ENCODE results near the gene DHX34. TPM values are rescaled to one million over a fixed set of nuclear protein-coding genes. Genes with fewer than 3 reads are reported as not detected.

Gene DHX34
- total and polyA plus RNA-seq, 4 donors = 3.1 to 11.6 (median 6.1) TPM

DNA sequence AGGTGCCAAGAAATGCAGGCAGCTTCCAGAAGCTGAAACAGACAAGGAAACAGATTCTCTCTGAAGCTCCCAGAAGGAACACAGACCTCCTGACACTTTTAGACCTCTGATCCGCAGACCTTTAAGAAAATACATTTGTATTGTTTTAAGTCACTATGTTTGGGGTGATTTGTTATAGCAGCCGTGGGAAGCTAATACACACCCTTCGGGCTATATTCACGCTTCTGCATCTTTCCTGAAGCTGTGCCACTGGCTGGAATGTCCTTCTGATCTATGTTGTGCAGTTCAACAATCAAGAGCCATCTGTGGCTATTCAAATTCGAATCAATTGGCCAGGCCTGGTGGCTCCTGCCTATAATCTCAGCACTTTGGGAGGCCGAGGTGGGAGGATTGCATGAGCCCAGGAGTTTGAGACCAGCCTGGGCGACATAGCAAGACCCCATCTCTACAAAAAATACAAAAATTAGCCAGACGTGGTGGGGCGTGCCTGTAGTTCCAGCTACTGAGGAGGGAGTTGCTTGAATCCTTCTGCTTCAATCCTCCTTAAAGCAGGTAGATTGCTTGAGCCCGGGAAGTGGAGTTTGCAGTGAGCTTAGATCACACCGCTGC is 5.8 kb upstream of the DHX34 start:
- 92% methylated on average over 11 of the region's 11 CpGs for WGBS

DNA sequence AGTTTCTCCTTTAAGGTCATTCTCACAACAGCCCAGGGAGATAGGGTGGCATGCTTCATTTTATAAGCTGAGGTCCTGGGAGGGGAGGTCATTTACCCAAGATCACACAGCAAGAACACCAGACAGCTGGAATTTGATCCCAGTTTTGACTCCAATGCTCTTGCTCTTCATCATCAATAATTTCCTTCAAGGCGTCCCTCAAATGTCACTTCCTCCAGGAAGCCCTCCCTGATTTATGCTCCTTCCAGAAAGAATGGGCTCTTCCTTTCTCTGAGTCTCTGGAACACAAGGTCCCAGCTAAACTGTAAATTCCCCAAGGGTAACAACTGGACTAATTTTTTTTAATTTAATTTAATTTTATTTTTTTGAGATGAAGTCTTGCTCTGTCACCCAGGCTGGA is 4.7 kb upstream of the DHX34 start:
- no peaks in the 10 kb centered on the region for H3K36me3 ChIP-seq (ENCODE audit: control insufficient read depth in 4 of 4, insufficient read depth in 3 of 4, low read depth in 1 of 4, low read length in 3 of 4)
- no peak overlapping the region for H3K9ac ChIP-seq (ENCODE audit: low read depth in 1 of 2, low read length in 2 of 2)
- DNase-seq (ENCODE audit: low spot score) = no peak
- 79% methylated on average over 1 of the region's 1 CpG for WGBS
- H3K4me3 ChIP-seq (ENCODE audit: low read depth in 1 of 3, low read length in 3 of 3) = no peak overlapping the region
- no peaks in the 10 kb centered on the region for H3K27me3 ChIP-seq (ENCODE audit: control insufficient read depth in 4 of 4, insufficient read depth in 4 of 4, low read length in 3 of 4)
- no peak overlapping the region for H3K27ac ChIP-seq (ENCODE audit: low read depth in 1 of 2, low read length in 2 of 2)
- peaks cover 0 to 2% (median under 1%) of the 10 kb centered on the region in 4 donors for H3K4me1 ChIP-seq (ENCODE audit: control insufficient read depth in 4 of 4, insufficient read depth in 4 of 4, low read length in 3 of 4)
- no peaks in the 10 kb centered on the region for H3K9me3 ChIP-seq (ENCODE audit: control insufficient read depth in 4 of 4, low read length in 3 of 4)
- TF ChIP-seq HNF4A (conservative IDR thresholded peaks at IDR 0.05) (no peak), RAD21 (IDR thresholded peaks at IDR 0.05) (no peak), SP1 (IDR thresholded peaks at IDR 0.05) (no peak), TAF1 (conservative IDR thresholded peaks at IDR 0.05) (no peak)
- TF ChIP-seq, protein P1, sequence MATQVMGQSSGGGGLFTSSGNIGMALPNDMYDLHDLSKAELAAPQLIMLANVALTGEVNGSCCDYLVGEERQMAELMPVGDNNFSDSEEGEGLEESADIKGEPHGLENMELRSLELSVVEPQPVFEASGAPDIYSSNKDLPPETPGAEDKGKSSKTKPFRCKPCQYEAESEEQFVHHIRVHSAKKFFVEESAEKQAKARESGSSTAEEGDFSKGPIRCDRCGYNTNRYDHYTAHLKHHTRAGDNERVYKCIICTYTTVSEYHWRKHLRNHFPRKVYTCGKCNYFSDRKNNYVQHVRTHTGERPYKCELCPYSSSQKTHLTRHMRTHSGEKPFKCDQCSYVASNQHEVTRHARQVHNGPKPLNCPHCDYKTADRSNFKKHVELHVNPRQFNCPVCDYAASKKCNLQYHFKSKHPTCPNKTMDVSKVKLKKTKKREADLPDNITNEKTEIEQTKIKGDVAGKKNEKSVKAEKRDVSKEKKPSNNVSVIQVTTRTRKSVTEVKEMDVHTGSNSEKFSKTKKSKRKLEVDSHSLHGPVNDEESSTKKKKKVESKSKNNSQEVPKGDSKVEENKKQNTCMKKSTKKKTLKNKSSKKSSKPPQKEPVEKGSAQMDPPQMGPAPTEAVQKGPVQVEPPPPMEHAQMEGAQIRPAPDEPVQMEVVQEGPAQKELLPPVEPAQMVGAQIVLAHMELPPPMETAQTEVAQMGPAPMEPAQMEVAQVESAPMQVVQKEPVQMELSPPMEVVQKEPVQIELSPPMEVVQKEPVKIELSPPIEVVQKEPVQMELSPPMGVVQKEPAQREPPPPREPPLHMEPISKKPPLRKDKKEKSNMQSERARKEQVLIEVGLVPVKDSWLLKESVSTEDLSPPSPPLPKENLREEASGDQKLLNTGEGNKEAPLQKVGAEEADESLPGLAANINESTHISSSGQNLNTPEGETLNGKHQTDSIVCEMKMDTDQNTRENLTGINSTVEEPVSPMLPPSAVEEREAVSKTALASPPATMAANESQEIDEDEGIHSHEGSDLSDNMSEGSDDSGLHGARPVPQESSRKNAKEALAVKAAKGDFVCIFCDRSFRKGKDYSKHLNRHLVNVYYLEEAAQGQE (IDR thresholded peaks at IDR 0.05) = no peak
- TF ChIP-seq, protein P2, sequence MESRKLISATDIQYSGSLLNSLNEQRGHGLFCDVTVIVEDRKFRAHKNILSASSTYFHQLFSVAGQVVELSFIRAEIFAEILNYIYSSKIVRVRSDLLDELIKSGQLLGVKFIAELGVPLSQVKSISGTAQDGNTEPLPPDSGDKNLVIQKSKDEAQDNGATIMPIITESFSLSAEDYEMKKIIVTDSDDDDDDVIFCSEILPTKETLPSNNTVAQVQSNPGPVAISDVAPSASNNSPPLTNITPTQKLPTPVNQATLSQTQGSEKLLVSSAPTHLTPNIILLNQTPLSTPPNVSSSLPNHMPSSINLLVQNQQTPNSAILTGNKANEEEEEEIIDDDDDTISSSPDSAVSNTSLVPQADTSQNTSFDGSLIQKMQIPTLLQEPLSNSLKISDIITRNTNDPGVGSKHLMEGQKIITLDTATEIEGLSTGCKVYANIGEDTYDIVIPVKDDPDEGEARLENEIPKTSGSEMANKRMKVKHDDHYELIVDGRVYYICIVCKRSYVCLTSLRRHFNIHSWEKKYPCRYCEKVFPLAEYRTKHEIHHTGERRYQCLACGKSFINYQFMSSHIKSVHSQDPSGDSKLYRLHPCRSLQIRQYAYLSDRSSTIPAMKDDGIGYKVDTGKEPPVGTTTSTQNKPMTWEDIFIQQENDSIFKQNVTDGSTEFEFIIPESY (IDR thresholded peaks at IDR 0.05) = no peak

More for the DNA sequence above, 5.8 kb upstream of the DHX34 start:
- H3K36me3 ChIP-seq (ENCODE audit: control insufficient read depth in 4 of 4, insufficient read depth in 3 of 4, low read depth in 1 of 4, low read length in 3 of 4) = no peaks in the 10 kb centered on the region
- no peak for DNase-seq (ENCODE audit: low spot score)
- no peaks in the 10 kb centered on the region for H3K27me3 ChIP-seq (ENCODE audit: control insufficient read depth in 4 of 4, insufficient read depth in 4 of 4, low read length in 3 of 4)
- H3K27ac ChIP-seq (ENCODE audit: low read depth in 1 of 2, low read length in 2 of 2) = no peak overlapping the region
- no peaks in the 10 kb centered on the region for H3K9me3 ChIP-seq (ENCODE audit: control insufficient read depth in 4 of 4, low read length in 3 of 4)
- TF ChIP-seq GABPA (IDR thresholded peaks at IDR 0.05 in 1 of 2, conservative IDR thresholded peaks at IDR 0.05 in 1 of 2) = no peak
- no peak for TF ChIP-seq JUND (IDR thresholded peaks at IDR 0.05)
- TF ChIP-seq HNF4A (conservative IDR thresholded peaks at IDR 0.05) = no peak
- TF ChIP-seq, protein P3, sequence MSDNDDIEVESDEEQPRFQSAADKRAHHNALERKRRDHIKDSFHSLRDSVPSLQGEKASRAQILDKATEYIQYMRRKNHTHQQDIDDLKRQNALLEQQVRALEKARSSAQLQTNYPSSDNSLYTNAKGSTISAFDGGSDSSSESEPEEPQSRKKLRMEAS (IDR thresholded peaks at IDR 0.05) = no peak
- TF ChIP-seq RXRA (IDR thresholded peaks at IDR 0.05) = no peak
- no peak for TF ChIP-seq YY1 (IDR thresholded peaks at IDR 0.05)
- TF ChIP-seq, protein P1 (IDR thresholded peaks at IDR 0.05) = no peak
- TF ChIP-seq, protein P4, sequence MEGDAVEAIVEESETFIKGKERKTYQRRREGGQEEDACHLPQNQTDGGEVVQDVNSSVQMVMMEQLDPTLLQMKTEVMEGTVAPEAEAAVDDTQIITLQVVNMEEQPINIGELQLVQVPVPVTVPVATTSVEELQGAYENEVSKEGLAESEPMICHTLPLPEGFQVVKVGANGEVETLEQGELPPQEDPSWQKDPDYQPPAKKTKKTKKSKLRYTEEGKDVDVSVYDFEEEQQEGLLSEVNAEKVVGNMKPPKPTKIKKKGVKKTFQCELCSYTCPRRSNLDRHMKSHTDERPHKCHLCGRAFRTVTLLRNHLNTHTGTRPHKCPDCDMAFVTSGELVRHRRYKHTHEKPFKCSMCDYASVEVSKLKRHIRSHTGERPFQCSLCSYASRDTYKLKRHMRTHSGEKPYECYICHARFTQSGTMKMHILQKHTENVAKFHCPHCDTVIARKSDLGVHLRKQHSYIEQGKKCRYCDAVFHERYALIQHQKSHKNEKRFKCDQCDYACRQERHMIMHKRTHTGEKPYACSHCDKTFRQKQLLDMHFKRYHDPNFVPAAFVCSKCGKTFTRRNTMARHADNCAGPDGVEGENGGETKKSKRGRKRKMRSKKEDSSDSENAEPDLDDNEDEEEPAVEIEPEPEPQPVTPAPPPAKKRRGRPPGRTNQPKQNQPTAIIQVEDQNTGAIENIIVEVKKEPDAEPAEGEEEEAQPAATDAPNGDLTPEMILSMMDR (IDR thresholded peaks at IDR 0.05; ENCODE audit: low read depth, low read length, missing input control) = no peak
- TF ChIP-seq, protein P2 (IDR thresholded peaks at IDR 0.05) = no peak
- no peak for TF ChIP-seq EGR1 (IDR thresholded peaks at IDR 0.05; ENCODE audit: low read depth in 2 of 2)
- TF ChIP-seq, protein P5, sequence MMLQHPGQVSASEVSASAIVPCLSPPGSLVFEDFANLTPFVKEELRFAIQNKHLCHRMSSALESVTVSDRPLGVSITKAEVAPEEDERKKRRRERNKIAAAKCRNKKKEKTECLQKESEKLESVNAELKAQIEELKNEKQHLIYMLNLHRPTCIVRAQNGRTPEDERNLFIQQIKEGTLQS (IDR thresholded peaks at IDR 0.05) = no peak
- H3K4me1 ChIP-seq (ENCODE audit: control insufficient read depth in 4 of 4, insufficient read depth in 4 of 4, low read length in 3 of 4) = no peaks in the 10 kb centered on the region
- no peak overlapping the region for H3K9ac ChIP-seq (ENCODE audit: low read depth in 1 of 2, low read length in 2 of 2)
- H3K4me3 ChIP-seq (ENCODE audit: low read depth in 1 of 3, low read length in 3 of 3) = no peak overlapping the region
